HG02943 (cell line): Measurements from ENCODE around the gene GPR26.
"Not testable (repeated sequence)": the region's sequence is repeated elsewhere in the genome, so short reads cannot be mapped to it uniquely, and the experiment has no call there.

Experiments used
- ATAC-seq: cut with Tn5 transposase; IDR thresholded peaks from one replicate; pipeline ENCODE4 v1.9.1; 2021; ENCODE audit warnings: mild to moderate bottlenecking, low read depth, moderate library complexity; ENCODE audit not compliant: unreplicated experiment

The GPR26 gene

GRCh38 chr10:123704076-123704475, 37.9 kb downstream of the GPR26 start:
- ATAC-seq = no peak

GRCh38 chr10:123704812-123705211, 38.7 kb downstream of the GPR26 start:
- ATAC-seq = no peak

GRCh38 chr10:123706236-123706635, 40.1 kb downstream of the GPR26 start:
- ATAC-seq = no peak

- no peak for ATAC-seq
Measured at GRCh38 chr10:123715546-123715945, 49.4 kb downstream of the GPR26 start.

- no peak for ATAC-seq
Measured at GRCh38 chr10:123717336-123717735, 51.2 kb downstream of the GPR26 start.

GRCh38 chr10:123718544-123719060, 52.4 kb downstream of the GPR26 start:
- no peak for ATAC-seq

- ATAC-seq = no peak
Measured at GRCh38 chr10:123720536-123720935, 54.4 kb downstream of the GPR26 start.

- no peak for ATAC-seq
Measured at GRCh38 chr10:123721441-123722049, 55.4 kb downstream of the GPR26 start.

GRCh38 chr10:123722351-123722750, 56.2 kb downstream of the GPR26 start:
- ATAC-seq = no peak

- ATAC-seq = no peak
Measured at GRCh38 chr10:123724747-123725146, 58.6 kb downstream of the GPR26 start.

GRCh38 chr10:123726381-123726780, 60.2 kb downstream of the GPR26 start:
- ATAC-seq = no peak

GRCh38 chr10:123726836-123727235, 60.7 kb downstream of the GPR26 start:
- ATAC-seq = no peak

GRCh38 chr10:123729523-123729922, 63.4 kb downstream of the GPR26 start:
- ATAC-seq = no peak

- not testable (repeated sequence) for ATAC-seq
Measured at GRCh38 chr10:123736917-123737316, 70.8 kb downstream of the GPR26 start.

- ATAC-seq = no peak
Measured at GRCh38 chr10:123741146-123741545, 75.0 kb downstream of the GPR26 start.

- no peak for ATAC-seq
Measured at GRCh38 chr10:123741711-123742110, 75.6 kb downstream of the GPR26 start.

GRCh38 chr10:123742751-123743440, 76.7 kb downstream of the GPR26 start:
- no peak for ATAC-seq

GRCh38 chr10:123743441-123744223, 77.5 kb downstream of the GPR26 start:
- ATAC-seq = no peak

- no peak for ATAC-seq
Measured at GRCh38 chr10:123744224-123744536, 78.0 kb downstream of the GPR26 start.
